Gastrocnemius medialis (tissue), 4 donors: ENCODE measurements around the gene LAMA2. TPM values are rescaled to one million over a fixed set of nuclear protein-coding genes. Genes with fewer than 3 reads are reported as not detected.

Source experiments
- ATAC-seq, 2 donors: fragments of 150-250 bp; one replicate each; pipeline ENCODE4 v1.9.1; 2016
- DNase-seq, 2 donors: peaks; one replicate each; pipeline ENCODE4 v3.0.0-alpha.2; 2019
- H3K27ac ChIP-seq, 4 donors: fragments of 200-600 bp; sonication (generic); 1 replicate in 1 of 4; 2 replicates in 3 of 4; pipeline ENCODE4 v1.5.1; 2016 to 2018; ENCODE audit warnings: mild to moderate bottlenecking in 2 of 4, moderate library complexity in 1 of 4
- H3K27me3 ChIP-seq, 3 donors: fragments of 200-600 bp; sonication (generic) in 2 of 3; 1 replicate in 1 of 3; 2 replicates in 2 of 3; pipeline versions ENCODE4 v1.5.1 to v1.6.0; 2016 to 2019; ENCODE audit warnings: mild to moderate bottlenecking in 1 of 3, moderate library complexity in 1 of 3
- H3K36me3 ChIP-seq, 2 donors: fragments of 200-600 bp; sonication (generic) in 1 of 2; one replicate each; pipeline ENCODE4 v1.5.1; 2017 to 2018
- H3K4me1 ChIP-seq, 2 donors: fragments of 200-600 bp; sonication (generic) in 1 of 2; one replicate each; pipeline ENCODE4 v1.5.1; 2016 to 2017; ENCODE audit warnings: mild to moderate bottlenecking in 2 of 2
- H3K4me3 ChIP-seq, 4 donors: fragments of 200-600 bp; sonication (generic) in 3 of 4; 1 replicate in 1 of 4; 2 replicates in 3 of 4; pipeline ENCODE4 v1.5.1; 2016 to 2019; ENCODE audit warnings: mild to moderate bottlenecking in 2 of 4
- H3K9me3 ChIP-seq, 3 donors: fragments of 200-600 bp; sonication (generic) in 2 of 3; 1 replicate in 1 of 3; 2 replicates in 2 of 3; pipeline ENCODE4 v1.5.1; 2016 to 2019
- POLR2A ChIP-seq, 2 donors: fragments of 450-650 bp; IDR thresholded peaks; one replicate each; pipeline ENCODE4 v1.6.1; 2017; ENCODE audit warnings: antibody characterized with exemption in 2 of 2, mild to moderate bottlenecking in 2 of 2, moderate library complexity in 2 of 2
- in situ Hi-C, 4 donors: fragments of 200-750 bp; cut with MboI; loops; one replicate each; pipeline versions ENCODE4 v1.15.0 to v1.8.0; 2017; ENCODE audit warnings: low sequenced_read_pairs in 4 of 4
- intact Hi-C: fragments of 100-400 bp; cut with DNase I; formaldehyde crosslinking; loops from one replicate; pipeline ENCODE4 v1.15.1; 2023; ENCODE audit warnings: low total_unique reads
- total RNA-seq, 4 donors: library from RNA; depleted of rRNA; stranded (reverse); fragments of >200 nt; gene quantifications; one replicate each; pipeline versions ENCODE4 v1.1.0 to v1.2.3, GENCODE V29; 2016
- TF ChIP-seq, protein P1 (sequence below), 5 experiments: fragments of 450-650 bp in 3 of 5; fragments of 200-600 bp in 2 of 5; sonication (generic) in 2 of 5; IDR thresholded peaks in 4 of 5; conservative IDR thresholded peaks in 1 of 5; 1 replicate in 4 of 5; 2 replicates in 1 of 5; pipeline ENCODE4 v1.5.1; 2016 to 2019; ENCODE audit warnings: antibody characterized with exemption in 5 of 5, mild to moderate bottlenecking in 3 of 5, moderate library complexity in 3 of 5

The LAMA2 gene
- total RNA-seq, 4 donors from 2014 or later, result 52.9 to 113 (median 71.3) TPM

DNA sequence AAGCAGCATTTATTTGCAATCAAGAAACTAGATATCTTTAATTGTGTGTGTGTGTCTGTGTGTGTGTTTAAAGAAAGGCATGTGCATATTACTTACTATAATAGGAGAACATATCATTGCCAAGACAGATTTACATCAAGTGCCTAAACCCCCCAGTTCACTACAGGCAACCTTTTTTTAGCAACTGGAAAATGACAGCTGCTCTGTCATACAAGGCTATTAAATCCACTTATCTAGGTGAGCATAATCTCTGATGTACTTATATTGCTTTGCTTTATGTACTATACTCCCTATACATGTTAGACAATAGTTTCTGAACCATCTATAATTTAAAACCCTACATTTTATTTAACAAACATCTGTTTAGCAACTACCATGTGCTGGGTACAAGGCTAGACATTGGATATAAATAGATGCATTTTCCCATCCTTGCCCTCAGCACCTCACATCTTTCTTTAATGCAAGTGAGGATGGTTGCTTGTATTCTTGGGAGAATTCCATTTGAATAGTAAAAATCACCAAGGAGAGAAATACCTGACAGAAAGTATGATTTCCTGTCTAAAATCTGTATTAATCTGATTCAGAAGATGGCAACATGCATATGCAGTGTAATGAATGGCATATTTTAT, 398.3 kb downstream of the LAMA2 start:
- ATAC-seq, result no peak
- Histone ChIP-seq H3K4me1 (peaks cover 12 to 14% of the 10 kb centered on the region in 2 donors), H3K27me3 (no peaks in the 10 kb centered on the region), H3K4me3 (no peak overlapping the region), H3K27ac (no peak overlapping the region), H3K36me3 (no peaks in the 10 kb centered on the region), H3K9me3 (no peaks in the 10 kb centered on the region)
- in situ Hi-C loops, result no loop called here
- intact Hi-C loops, result no loop called here
- TF ChIP-seq POLR2A (IDR thresholded peaks at IDR 0.05), result no peak
- DNase-seq, result no peak

DNA sequence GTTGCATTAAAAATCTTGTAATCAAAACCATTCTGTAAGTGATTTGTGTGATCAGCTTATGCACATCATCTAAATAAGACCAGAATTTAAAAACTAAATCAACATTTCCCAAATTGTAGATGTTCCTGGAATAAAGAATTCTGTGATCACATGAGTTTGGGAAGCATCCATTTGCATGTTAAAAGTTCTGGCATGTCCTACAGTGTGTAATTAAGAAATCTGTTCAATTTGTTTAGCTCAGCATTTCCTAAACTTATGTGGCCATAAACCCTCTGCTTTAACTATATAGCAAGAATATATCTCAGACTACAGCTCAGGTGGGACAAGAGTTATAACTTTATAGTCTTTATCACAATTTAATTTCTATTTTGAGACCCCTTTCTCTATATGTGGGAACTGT, 399.1 kb downstream of the LAMA2 start:
- DNase-seq (no peak), ATAC-seq (no peak)
- Histone ChIP-seq H3K4me1 (peaks cover 12 to 14% of the 10 kb centered on the region in 2 donors), H3K27ac (no peak overlapping the region), H3K9me3 (no peaks in the 10 kb centered on the region), H3K27me3 (no peaks in the 10 kb centered on the region), H3K4me3 (no peak overlapping the region), H3K36me3 (no peaks in the 10 kb centered on the region)
- intact Hi-C loops (no loop called here), in situ Hi-C loops (no loop called here)
- TF ChIP-seq POLR2A (IDR thresholded peaks at IDR 0.05), result no peak
- TF ChIP-seq, protein P1, sequence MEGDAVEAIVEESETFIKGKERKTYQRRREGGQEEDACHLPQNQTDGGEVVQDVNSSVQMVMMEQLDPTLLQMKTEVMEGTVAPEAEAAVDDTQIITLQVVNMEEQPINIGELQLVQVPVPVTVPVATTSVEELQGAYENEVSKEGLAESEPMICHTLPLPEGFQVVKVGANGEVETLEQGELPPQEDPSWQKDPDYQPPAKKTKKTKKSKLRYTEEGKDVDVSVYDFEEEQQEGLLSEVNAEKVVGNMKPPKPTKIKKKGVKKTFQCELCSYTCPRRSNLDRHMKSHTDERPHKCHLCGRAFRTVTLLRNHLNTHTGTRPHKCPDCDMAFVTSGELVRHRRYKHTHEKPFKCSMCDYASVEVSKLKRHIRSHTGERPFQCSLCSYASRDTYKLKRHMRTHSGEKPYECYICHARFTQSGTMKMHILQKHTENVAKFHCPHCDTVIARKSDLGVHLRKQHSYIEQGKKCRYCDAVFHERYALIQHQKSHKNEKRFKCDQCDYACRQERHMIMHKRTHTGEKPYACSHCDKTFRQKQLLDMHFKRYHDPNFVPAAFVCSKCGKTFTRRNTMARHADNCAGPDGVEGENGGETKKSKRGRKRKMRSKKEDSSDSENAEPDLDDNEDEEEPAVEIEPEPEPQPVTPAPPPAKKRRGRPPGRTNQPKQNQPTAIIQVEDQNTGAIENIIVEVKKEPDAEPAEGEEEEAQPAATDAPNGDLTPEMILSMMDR (IDR thresholded peaks at IDR 0.05 in 4 of 5, conservative IDR thresholded peaks at IDR 0.05 in 1 of 5), result no peak

DNA sequence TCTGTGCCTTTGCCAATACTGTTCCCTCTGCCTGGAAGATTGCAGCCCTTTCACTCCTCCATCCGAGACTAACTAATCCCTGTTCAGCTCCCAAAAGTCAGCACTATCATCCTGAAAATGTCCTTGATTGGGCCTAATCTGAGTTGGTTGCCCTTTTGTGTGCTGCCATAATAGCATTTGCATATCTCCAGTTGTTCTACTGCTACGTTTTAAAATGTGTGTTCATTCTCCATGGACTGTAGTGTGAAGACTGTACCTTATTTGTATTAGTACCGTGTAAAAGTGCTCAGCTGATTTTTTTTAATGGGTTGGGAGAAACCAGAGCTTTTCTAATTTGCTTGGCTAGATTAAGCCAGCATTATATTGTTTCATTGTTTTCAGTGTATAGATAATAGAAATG, 401.3 kb downstream of the LAMA2 start:
- H3K9me3 ChIP-seq, result no peaks in the 10 kb centered on the region
- no peaks in the 10 kb centered on the region for H3K27me3 ChIP-seq
- no peak overlapping the region for H3K4me3 ChIP-seq
- in situ Hi-C loops (no loop called here), intact Hi-C loops (no loop called here)
- DNase-seq, result no peak
- H3K4me1 ChIP-seq, result peaks cover 12 to 14% of the 10 kb centered on the region in 2 donors
- peaks cover 0 to 5% of the 10 kb centered on the region in 2 donors for H3K36me3 ChIP-seq
- no peak for ATAC-seq
- no peak for TF ChIP-seq POLR2A (IDR thresholded peaks at IDR 0.05)
- TF ChIP-seq, protein P1 (IDR thresholded peaks at IDR 0.05 in 4 of 5, conservative IDR thresholded peaks at IDR 0.05 in 1 of 5), result no peak
- no peak overlapping the region for H3K27ac ChIP-seq

DNA sequence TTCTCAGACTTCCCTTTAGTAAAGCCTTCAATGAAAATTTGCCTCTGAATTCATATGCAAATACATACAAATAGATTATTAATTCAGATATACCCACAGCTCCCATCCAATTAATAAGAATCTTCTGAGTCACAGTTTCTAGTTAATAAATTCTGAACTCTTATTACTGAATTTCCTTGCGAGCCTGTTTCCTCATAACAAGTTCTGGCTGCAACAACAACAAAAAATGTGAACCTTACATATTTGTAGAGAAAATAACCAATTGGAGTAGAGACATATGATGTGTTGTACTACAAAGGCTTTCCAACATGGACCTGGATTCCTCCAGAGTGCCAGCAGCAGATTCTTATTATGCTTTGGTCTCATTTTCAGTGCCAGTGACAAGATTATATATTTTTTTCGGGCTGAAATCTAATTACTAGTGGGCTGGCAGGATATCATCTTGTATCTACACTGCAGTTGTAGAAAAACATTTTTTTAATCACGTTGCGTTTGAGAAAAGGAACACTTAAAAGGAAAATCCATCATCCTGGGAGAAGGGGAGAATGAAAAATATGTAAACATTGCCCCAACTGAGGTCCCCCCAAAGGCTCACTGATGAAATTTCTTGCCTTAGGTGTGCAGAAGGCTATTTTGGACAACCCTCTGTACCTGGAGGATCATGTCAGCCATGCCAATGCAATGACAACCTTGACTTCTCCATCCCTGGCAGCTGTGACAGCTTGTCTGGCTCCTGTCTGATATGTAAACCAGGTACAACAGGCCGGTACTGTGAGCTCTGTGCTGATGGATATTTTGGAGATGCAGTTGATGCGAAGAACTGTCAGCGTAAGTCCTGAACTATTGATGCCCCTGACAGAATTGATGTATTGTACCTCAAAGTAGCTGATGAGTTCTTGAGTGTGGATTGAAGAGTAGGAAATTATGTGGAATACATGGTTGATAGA, 404.6 kb downstream of the LAMA2 start:
- Histone ChIP-seq H3K36me3 (peaks cover 0 to 14% of the 10 kb centered on the region in 2 donors), H3K27me3 (no peaks in the 10 kb centered on the region), H3K9me3 (no peaks in the 10 kb centered on the region), H3K4me3 (no peak overlapping the region), H3K4me1 (no peaks in the 10 kb centered on the region), H3K27ac (no peak overlapping the region)
- no peak for DNase-seq
- intact Hi-C loops (no loop called here), in situ Hi-C loops (no loop called here)
- no peak for ATAC-seq
- no peak for TF ChIP-seq POLR2A (IDR thresholded peaks at IDR 0.05)
- TF ChIP-seq, protein P1 (IDR thresholded peaks at IDR 0.05 in 4 of 5, conservative IDR thresholded peaks at IDR 0.05 in 1 of 5), result no peak

DNA sequence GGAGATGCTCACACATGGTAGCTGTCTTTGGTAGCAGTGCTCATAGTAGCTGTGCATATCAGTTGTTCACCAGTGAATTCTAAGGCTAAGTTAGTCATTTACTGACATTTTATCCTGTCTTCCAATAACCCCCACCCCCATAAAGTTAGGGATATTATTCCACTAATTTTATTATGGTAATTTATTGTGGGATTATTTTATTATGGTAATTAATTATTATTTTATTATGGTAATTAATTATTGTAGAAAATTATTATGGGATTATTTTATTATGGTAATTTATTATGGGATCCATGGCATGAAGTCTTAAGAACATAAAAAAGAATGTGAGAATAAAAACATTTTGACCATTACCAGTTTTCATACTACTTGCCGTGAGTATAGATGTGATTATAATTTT, 406.5 kb downstream of the LAMA2 start:
- no peak for ATAC-seq

More for the DNA sequence above, 406.5 kb downstream of the LAMA2 start:
- H3K27me3 ChIP-seq, result no peaks in the 10 kb centered on the region
- no peaks in the 10 kb centered on the region for H3K9me3 ChIP-seq
- H3K4me1 ChIP-seq, result no peaks in the 10 kb centered on the region
- no peak overlapping the region for H3K4me3 ChIP-seq
- in situ Hi-C loops (no loop called here), intact Hi-C loops (no loop called here)
- no peak overlapping the region for H3K27ac ChIP-seq
- TF ChIP-seq POLR2A (IDR thresholded peaks at IDR 0.05), result no peak
- H3K36me3 ChIP-seq, result peaks cover 0 to 15% of the 10 kb centered on the region in 2 donors
- DNase-seq, result no peak
